Neural cell (in vitro differentiated cells): ENCODE results near the gene PARD3B.

ENCODE experiments used
- EP300 ChIP-seq: fragments of 450-650 bp; conservative IDR thresholded peaks from 2 replicates; pipeline ENCODE4 v1.6.1; 2014; ENCODE audit warnings: antibody characterized with exemption, mild to moderate bottlenecking, moderate library complexity; ENCODE audit not compliant: poor library complexity, severe bottlenecking
- EZH2 ChIP-seq: fragments of 200-600, 300-800 bp; shearing (Covaris generic), sonication (generic); IDR thresholded peaks from 2 replicates; pipeline ENCODE4 v1.6.1; 2014; ENCODE audit warnings: antibody characterized with exemption, low read length, borderline replicate concordance, mild to moderate bottlenecking; ENCODE audit not compliant: insufficient read depth, poor library complexity, severe bottlenecking
- POLR2AphosphoS5 ChIP-seq: IDR thresholded peaks from 2 replicates; pipeline ENCODE4 v1.6.1; 2012
- REST ChIP-seq: IDR thresholded peaks from 2 replicates; pipeline ENCODE4 v1.6.1; 2012; ENCODE audit warnings: borderline replicate concordance
- SMC3 ChIP-seq: fragments of 450-650 bp; conservative IDR thresholded peaks from 2 replicates; pipeline ENCODE4 v1.6.1; 2014; ENCODE audit warnings: antibody characterized with exemption, mild to moderate bottlenecking, moderate library complexity; ENCODE audit not compliant: poor library complexity
- TAF1 ChIP-seq: IDR thresholded peaks from 2 replicates; pipeline ENCODE4 v1.6.1; 2012; ENCODE audit warnings: low read depth
- TF ChIP-seq, protein P1 (sequence below): fragments of 450-650 bp; IDR thresholded peaks from 2 replicates; pipeline ENCODE4 v1.5.1; 2014; ENCODE audit warnings: antibody characterized with exemption, mild to moderate bottlenecking, moderate library complexity; ENCODE audit not compliant: poor library complexity, severe bottlenecking

GRCh38 chr2:204964414-204964813 lies 419.1 kb downstream of the PARD3B start:
- TF ChIP-seq EP300 (no peak), POLR2AphosphoS5 (no peak), SMC3 (no peak), EZH2 (no peak), TAF1 (no peak), REST (no peak)
- TF ChIP-seq, protein P1, sequence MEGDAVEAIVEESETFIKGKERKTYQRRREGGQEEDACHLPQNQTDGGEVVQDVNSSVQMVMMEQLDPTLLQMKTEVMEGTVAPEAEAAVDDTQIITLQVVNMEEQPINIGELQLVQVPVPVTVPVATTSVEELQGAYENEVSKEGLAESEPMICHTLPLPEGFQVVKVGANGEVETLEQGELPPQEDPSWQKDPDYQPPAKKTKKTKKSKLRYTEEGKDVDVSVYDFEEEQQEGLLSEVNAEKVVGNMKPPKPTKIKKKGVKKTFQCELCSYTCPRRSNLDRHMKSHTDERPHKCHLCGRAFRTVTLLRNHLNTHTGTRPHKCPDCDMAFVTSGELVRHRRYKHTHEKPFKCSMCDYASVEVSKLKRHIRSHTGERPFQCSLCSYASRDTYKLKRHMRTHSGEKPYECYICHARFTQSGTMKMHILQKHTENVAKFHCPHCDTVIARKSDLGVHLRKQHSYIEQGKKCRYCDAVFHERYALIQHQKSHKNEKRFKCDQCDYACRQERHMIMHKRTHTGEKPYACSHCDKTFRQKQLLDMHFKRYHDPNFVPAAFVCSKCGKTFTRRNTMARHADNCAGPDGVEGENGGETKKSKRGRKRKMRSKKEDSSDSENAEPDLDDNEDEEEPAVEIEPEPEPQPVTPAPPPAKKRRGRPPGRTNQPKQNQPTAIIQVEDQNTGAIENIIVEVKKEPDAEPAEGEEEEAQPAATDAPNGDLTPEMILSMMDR, result no peak
